ENCODE results near the gene KRT13. TPM values are rescaled to one million over a fixed set of nuclear protein-coding genes. Genes with fewer than 3 reads are reported as not detected.

KRT13 gene
- total RNA-seq, 1 donor from 2014 or later: 292 TPM

GRCh38 chr17:41468346-41468745, 37.1 kb downstream of the KRT13 start:
- DNase-seq (ENCODE audit: low spot score): no peak

- no peak for DNase-seq (ENCODE audit: low spot score)
Measured at GRCh38 chr17:41467561-41467960, 37.9 kb downstream of the KRT13 start.

GRCh38 chr17:41466988-41467387, 38.4 kb downstream of the KRT13 start, which contains the start of gene KRT32:
Gene KRT32 (minus strand): TSS chr17:41467386. CDS start chr17:41467325, 61 bp downstream.
- DNase-seq (ENCODE audit: low spot score): no peak

GRCh38 chr17:41464682-41465081, 40.7 kb downstream of the KRT13 start:
- DNase-seq (ENCODE audit: low spot score): peak; percentile 44

GRCh38 chr17:41464173-41464572, 41.2 kb downstream of the KRT13 start:
- DNase-seq (ENCODE audit: low spot score): no peak

GRCh38 chr17:41463746-41464145, 41.7 kb downstream of the KRT13 start:
- no peak for DNase-seq (ENCODE audit: low spot score)

GRCh38 chr17:41462705-41463104, 42.7 kb downstream of the KRT13 start:
- DNase-seq (ENCODE audit: low spot score): no peak

DNA sequence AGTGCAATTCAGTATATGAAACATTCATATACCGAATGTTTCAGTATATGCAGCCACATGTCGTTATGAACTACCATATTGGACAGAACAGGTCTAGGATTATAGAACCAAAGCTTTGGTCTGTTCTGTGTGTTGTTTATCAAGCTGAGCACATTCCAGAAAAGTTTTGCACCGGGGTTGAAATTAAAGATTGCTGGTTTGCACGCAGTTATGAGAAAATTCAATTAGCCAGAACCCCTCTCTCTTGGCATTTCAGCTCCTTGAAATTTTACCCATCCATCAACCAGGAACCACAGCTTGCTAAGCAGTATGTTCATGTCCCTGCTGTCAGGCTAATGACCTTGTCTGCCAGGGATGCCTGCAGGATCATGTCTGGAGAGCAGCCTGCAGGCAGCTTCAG, 47.7 kb downstream of the KRT13 start:
- no peak for DNase-seq (ENCODE audit: low spot score)

GRCh38 chr17:41456204-41456603, 49.2 kb downstream of the KRT13 start:
- no peak for DNase-seq (ENCODE audit: low spot score)

- DNase-seq (ENCODE audit: low spot score): no peak
Measured at GRCh38 chr17:41455236-41455635, 50.2 kb downstream of the KRT13 start.

GRCh38 chr17:41453066-41453465, 52.3 kb downstream of the KRT13 start:
- DNase-seq (ENCODE audit: low spot score): no peak

- DNase-seq (ENCODE audit: low spot score): no peak
Measured at GRCh38 chr17:41452281-41452680, 53.1 kb downstream of the KRT13 start.

DNA sequence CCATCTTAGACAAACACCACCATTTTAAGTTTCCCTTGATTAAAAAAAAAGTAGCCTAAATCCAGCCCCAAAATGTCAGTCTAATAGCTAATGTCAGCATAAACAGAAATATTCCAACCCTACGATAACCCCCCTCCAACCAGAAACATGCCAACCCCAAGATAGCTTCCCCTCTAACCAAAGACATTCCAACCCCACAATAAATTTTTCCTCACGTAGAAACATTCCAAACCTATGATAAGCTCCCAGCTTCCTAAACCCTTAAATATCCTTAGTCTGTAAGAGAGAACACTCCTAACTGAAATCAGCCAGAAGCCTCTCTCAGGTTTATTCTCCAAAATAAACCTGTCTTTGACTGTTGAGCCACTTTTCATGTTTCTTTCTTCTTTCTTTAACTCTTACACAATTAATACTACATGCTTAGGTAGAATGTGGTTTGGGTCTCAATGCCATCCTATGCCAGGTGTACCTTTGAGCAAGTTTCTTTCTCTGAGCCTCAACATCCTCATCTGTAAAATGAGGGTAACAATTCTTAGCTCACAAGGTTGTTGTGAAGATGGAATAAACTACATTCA, 54.2 kb downstream of the KRT13 start:
- no peak for DNase-seq (ENCODE audit: low spot score)

Other genes starting within 250 kb of the KRT13 start
- gene KRTAP9-6, start 240.2 kb downstream of the KRT13 start, total RNA-seq (ENCODE audit: insufficient read depth, low replicate concordance): not detected
- not detected for gene KRTAP9-7, start 229.9 kb downstream of the KRT13 start, total RNA-seq (ENCODE audit: insufficient read depth, low replicate concordance)
- gene KRTAP29-1, start 202.8 kb downstream of the KRT13 start, total RNA-seq (ENCODE audit: insufficient read depth, low replicate concordance): not detected
- not detected for gene KRTAP16-1, start 196.3 kb downstream of the KRT13 start, total RNA-seq (ENCODE audit: insufficient read depth, low replicate concordance)
- not detected for gene KRTAP17-1, start 189.9 kb downstream of the KRT13 start, total RNA-seq (ENCODE audit: insufficient read depth, low replicate concordance)
- 1.4 TPM for gene KRT33A, start 154.8 kb downstream of the KRT13 start, total RNA-seq (ENCODE audit: insufficient read depth, low replicate concordance)
- not detected for gene KRT33B, start 135.8 kb downstream of the KRT13 start, total RNA-seq (ENCODE audit: insufficient read depth, low replicate concordance)
- gene KRT34, start 123.3 kb downstream of the KRT13 start, total RNA-seq (ENCODE audit: insufficient read depth, low replicate concordance): not detected
- gene KRT31, start 108.0 kb downstream of the KRT13 start, total RNA-seq (ENCODE audit: insufficient read depth, low replicate concordance): not detected
- not detected for gene KRT37, start 81.0 kb downstream of the KRT13 start, total RNA-seq (ENCODE audit: insufficient read depth, low replicate concordance)
- 0.48 TPM for gene KRT38, start 64.6 kb downstream of the KRT13 start, total RNA-seq (ENCODE audit: insufficient read depth, low replicate concordance)
- gene KRT32, start 38.2 kb downstream of the KRT13 start, total RNA-seq (ENCODE audit: insufficient read depth, low replicate concordance): 1.2 TPM
- gene KRT35, start 24.5 kb downstream of the KRT13 start, total RNA-seq (ENCODE audit: insufficient read depth, low replicate concordance): not detected
- gene KRT36, start 15.7 kb downstream of the KRT13 start, total RNA-seq (ENCODE audit: insufficient read depth, low replicate concordance): 1.9 TPM
- gene KRT15, start 13.3 kb upstream of the KRT13 start, total RNA-seq (ENCODE audit: insufficient read depth, low replicate concordance): 24.1 TPM
- gene KRT19, start 22.7 kb upstream of the KRT13 start, total RNA-seq (ENCODE audit: insufficient read depth, low replicate concordance): 334 TPM
- not detected for gene KRT9, start 66.4 kb upstream of the KRT13 start, total RNA-seq (ENCODE audit: insufficient read depth, low replicate concordance)
- gene KRT14, start 81.3 kb upstream of the KRT13 start, total RNA-seq (ENCODE audit: insufficient read depth, low replicate concordance): 212 TPM
- 5.5 TPM for gene KRT16, start 107.2 kb upstream of the KRT13 start, total RNA-seq (ENCODE audit: insufficient read depth, low replicate concordance)
- gene KRT17, start 119.0 kb upstream of the KRT13 start, total RNA-seq (ENCODE audit: insufficient read depth, low replicate concordance): 762 TPM
- 146 TPM for gene EIF1, start 183.3 kb upstream of the KRT13 start, total RNA-seq (ENCODE audit: insufficient read depth, low replicate concordance)
- gene GAST, start 206.7 kb upstream of the KRT13 start, total RNA-seq (ENCODE audit: insufficient read depth, low replicate concordance): not detected
- 0.24 TPM for gene HAP1, start 229.0 kb upstream of the KRT13 start, total RNA-seq (ENCODE audit: insufficient read depth, low replicate concordance)

All from umbilical cord (tissue), 2 donors.